HL-60/S4 treated with retinoic acid at 250 ng/mL for 4 days and 3 days (cell line): ENCODE measurements around the gene TBL2.
"Not testable (repeated sequence)": the region's sequence is repeated elsewhere in the genome, so short reads cannot be mapped to it uniquely, and the experiment has no call there.

Experiments used
- in situ Hi-C: fragments of 300-500 bp; cut with MboI; formaldehyde crosslinking; loops from 2 replicates; pipeline ENCODE4 v1.7.0; 2022; ENCODE audit warnings: low sequenced_read_pairs

The TBL2 gene

GRCh38 chr7:73570977-73571376 lies 7.4 kb downstream of the TBL2 start:
- in situ Hi-C loops: no loop called here

DNA sequence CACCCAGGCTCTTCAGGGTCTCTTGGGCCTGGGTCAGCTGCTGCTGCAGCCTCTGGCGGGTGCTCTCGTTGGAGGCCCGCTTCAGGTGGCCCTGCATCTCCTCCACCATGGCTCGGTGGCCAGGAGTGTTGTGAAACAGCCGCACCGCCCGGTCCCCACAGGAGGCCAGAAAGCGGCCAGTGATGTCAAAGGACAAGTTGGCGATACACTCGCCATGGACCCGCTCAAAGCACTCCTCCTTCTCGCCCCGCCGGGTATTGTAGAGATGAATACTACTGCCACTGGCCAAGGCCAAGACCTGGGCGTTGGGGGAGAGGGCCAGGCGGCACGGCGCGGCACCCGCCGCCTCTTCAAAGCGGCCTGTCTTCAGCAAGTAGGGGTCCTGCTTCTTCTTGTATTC lies 7.9 kb downstream of the TBL2 start:
- in situ Hi-C loops: no loop called here

DNA sequence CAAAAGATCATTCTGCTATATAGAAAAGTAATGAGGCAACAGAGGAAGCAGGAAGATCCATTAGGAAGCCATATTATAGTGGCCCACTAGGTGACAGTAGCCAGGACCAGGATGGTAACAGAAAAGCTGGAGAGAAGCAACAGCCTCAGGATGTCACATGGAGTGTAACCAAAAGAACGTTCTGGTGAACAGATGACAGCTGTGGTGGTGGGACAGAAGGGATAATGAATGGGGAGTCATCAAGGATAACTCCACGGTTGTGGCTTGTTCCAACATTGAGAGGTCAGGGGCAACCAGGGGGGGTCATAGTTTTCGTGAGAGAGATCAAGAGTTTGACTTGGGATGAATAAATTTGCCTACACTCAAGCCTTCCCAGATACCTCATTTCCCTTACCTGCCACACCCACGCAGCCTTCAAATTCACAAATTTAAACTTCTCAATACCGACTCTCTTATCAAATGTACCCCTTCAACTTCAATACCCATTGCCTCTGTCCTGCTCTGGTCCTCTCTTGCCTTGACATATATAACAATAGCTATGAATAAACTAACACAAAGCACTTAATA lies 9.3 kb downstream of the TBL2 start:
- in situ Hi-C loops: no loop called here

DNA sequence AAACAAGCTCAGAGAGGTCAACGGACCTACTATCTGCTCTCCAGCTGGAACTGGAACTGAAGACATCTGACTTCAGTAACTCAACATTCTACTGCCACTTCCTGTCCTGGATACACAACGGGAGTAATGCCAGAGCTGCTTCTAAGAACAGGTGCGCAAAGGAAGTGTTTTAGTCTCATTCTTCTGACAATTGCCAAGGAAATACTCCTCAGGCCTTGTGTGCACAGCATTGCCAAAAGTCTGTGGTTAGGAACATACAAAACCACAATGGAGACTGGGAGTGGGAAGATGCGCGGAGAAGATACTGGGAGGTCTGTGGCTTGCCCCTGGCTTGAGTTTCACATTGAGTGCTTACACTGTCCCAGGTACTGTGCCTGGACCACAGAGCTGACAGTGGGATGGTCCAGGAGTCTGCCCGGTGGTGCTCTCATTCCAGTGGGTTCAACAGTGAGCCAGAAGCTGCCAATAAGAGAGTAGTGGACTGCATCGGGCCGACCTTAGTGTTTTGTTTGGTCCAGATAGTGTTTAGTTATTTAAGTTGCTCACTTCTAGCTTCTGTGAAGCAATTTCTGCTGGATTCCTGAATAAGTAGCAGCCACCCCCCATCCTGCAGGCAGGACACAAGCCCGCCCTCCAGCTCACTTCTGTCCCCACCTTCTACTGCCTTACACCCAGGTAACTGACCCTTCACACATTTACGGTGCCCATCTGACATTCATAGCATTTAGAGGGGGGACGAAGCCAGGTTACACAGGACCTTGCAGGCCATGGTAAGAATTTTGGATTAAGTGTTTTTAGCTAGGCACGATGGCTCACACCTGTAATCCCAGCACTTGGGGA lies 10.3 kb downstream of the TBL2 start:
- in situ Hi-C loops: no loop called here

DNA sequence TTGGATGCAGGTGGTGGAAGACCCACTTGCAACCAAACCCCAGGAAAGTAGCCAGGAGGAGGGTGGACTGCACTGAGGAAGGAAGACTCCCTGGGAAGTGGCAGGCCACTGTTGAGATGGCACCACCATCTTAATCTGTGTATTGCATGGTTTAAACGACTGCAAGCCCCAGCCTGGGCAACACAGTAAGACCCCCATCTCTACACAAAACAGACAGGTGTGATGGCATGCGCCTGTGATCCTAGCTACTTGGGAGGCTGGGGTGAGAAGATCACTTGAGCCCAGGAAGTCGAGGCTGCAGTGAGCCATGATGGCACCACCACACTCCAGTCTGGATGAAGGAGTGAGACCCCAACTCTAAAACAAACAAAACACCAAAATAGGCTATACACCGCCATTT lies 11.2 kb downstream of the TBL2 start:
- in situ Hi-C loops: no loop called here

- in situ Hi-C loops: not testable (repeated sequence)
Observed at GRCh38 chr7:73566431-73566830, 11.9 kb downstream of the TBL2 start.

DNA sequence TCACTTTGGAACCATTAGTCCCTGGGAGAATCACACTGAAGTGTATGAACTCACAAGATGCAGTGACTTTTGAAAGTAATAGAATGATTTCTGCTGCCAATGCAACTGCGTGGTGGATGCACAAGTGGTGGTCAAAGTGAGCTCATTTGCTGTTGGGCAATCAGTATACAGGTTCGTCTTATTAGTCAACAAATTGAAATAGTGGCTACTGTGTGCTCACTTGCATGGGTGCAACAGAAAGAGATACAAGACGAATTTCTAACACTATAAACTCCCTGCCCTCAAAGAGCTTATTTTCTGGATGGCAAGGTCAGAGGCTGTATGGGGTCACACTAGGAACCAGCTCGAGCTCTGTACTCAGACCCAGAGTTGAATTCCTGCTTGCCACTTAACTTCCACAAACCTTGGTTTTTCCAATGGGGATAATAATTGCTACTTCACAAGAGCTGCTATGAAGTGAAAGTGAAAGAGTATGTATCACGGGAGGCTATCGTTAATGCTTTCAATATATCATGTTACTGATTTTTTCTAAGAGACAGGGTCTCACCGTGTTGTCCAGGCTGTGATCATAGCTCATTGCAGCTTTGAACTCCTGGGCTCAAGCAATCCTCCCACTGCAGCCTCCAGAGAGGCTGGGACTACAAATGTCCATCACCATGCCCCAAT lies 12.6 kb downstream of the TBL2 start:
- in situ Hi-C loops: no loop called here

- in situ Hi-C loops: no loop called here
Observed at GRCh38 chr7:73560109-73560835, 18.1 kb downstream of the TBL2 start.

GRCh38 chr7:73557397-73558257 lies 20.8 kb downstream of the TBL2 start, which contains the start of gene BCL7B:
BCL7B (minus strand) TSS chr7:73557690; CDS start chr7:73557578, 112 bp downstream.
- in situ Hi-C loops: no loop called here

DNA sequence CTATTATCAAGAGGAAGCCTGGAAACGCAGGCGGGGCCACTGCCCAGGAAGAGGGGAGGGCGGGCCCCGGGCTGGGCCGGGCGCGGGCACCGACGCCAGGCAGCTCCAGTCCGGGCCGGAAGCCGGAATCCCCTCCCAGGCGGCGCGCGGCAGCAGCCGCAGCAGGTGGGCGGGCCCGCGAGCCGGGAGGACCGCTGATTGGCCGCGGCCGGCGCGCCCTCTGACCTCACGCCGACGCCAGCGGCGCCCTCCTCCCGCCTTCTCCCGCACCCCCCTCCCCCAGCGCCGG lies 21.3 kb downstream of the TBL2 start:
- in situ Hi-C loops: no loop called here

- in situ Hi-C loops: no loop called here
Observed at GRCh38 chr7:73556208-73557107, 21.9 kb downstream of the TBL2 start.

GRCh38 chr7:73555411-73555982 lies 22.9 kb downstream of the TBL2 start:
- in situ Hi-C loops: no loop called here

- in situ Hi-C loops: not testable (repeated sequence)
Observed at GRCh38 chr7:73550093-73550492, 28.3 kb downstream of the TBL2 start.

GRCh38 chr7:73549176-73549575 lies 29.2 kb downstream of the TBL2 start:
- in situ Hi-C loops: no loop called here

DNA sequence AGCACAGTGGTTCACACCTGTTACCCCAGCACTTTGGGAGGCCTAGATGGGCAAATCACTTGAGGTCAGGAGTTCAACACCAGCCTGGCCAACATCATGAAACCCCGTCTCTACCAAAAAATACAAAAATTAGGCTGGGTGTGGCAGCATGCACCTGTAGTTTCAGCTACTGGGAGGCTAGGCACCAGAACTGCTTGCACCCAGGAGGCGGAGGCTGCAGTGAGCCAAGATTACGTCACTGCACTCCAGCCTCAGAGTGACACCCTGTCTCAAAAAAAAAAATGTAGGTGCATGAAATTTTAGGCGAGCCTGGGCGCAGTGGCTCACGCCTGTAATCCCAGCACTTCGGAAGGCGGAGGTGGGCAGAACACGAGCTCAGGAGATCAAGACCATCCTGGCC lies 30.5 kb downstream of the TBL2 start:
- in situ Hi-C loops: no loop called here

DNA sequence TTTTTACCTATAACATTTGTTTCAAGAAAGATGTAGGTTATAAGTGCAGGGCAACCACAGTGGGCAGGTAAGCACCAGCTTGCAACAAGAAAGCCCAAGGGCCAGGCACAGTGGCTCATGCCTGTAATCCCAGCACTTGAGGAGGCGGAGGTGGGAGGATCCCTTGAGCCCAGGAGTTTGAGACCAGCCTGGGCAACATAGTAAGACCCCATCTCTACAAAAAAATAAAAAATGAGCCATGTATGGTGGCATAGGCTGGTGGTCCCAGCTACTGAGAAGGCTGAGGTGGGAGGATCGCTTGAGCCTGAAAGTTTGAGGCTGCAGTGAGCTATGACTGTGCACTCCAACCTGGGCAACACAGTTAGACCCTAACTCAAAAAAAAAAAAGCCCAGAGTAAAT lies 33.7 kb downstream of the TBL2 start:
- in situ Hi-C loops: no loop called here

DNA sequence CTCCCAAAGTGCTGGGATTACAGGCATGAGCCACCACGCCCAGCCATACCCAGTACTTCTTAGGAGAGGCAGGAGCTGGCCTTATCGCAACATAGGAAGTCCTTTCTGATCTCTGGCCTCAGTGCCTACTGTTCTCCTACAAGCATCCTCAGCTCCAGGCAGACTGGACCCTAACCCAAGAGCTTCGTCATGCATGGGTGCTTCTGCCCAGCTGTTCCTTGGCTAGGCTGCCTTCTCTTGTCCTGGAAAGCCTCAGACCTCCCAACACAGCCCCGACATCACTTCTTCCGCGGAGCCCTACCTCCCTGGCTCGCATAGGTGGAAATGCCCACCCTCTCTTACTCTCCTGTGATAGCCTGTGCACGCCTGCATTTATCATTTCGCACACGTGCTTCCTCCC lies 36.7 kb downstream of the TBL2 start:
- in situ Hi-C loops: no loop called here

DNA sequence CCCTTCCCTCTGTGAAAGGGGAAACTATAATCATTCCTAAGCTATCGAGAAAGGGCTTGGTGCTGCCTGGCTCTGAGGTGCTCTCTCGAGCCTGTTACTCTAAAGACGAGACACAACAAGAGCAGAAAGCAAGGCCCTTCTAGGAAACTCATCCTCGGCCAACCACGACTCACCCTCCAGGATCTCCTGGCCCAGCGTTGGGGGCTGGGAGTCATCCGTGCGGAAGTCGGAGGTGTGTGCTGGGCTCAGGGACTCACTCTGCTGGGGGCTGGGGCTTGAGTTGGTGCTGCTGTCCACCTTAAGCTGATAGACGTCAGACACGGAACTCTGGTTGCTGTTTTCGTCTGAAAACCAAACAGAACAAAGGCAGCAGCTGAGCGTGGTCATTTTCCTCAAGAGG lies 38.7 kb downstream of the TBL2 start:
- in situ Hi-C loops: no loop called here

- in situ Hi-C loops: not testable (repeated sequence)
Observed at GRCh38 chr7:73538510-73538909, 39.9 kb downstream of the TBL2 start.
